AG10803 (cell line): ENCODE measurements around the gene SYNJ2.
A peak's percentile ranks its signal among the peaks of the same experiment; 100 is the strongest.

Experiments used
- DNase-seq: peaks from one replicate; pipeline ENCODE4 v3.0.0; 2010; ENCODE audit warnings: low read depth
- H3K4me3 ChIP-seq: 2 replicates; pipeline ENCODE4 v1.5.1; 2011; ENCODE audit warnings: mild to moderate bottlenecking, low read length, control low read depth
- TF ChIP-seq, protein P1 (sequence below): conservative IDR thresholded peaks from 2 replicates; pipeline ENCODE4 v1.5.1; 2011; ENCODE audit warnings: mild to moderate bottlenecking, low read length, control low read depth, inconsistent platforms

The SYNJ2 gene

DNA sequence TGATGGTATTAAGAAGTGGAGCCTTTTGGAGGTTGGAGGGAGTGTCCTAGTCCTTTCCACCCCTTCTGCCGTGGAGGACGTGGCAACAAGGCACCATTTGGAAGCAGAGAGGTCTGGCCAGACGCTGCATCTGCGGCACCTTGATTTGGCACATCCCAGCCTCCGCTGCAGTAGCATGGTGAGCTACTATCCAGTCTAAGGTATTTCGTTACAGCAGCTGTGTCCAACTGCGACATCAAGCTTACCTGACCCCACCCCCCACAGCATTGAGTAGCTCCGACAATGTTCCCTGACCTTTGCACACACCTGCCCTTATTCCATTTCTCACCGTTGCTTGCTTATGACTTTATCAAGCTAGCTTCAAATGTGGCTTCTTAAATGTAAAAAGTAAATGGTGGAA, 29.8 kb upstream of the SYNJ2 start:
- DNase-seq = no peak
- H3K4me3 ChIP-seq = no peak overlapping the region
- TF ChIP-seq, protein P1, sequence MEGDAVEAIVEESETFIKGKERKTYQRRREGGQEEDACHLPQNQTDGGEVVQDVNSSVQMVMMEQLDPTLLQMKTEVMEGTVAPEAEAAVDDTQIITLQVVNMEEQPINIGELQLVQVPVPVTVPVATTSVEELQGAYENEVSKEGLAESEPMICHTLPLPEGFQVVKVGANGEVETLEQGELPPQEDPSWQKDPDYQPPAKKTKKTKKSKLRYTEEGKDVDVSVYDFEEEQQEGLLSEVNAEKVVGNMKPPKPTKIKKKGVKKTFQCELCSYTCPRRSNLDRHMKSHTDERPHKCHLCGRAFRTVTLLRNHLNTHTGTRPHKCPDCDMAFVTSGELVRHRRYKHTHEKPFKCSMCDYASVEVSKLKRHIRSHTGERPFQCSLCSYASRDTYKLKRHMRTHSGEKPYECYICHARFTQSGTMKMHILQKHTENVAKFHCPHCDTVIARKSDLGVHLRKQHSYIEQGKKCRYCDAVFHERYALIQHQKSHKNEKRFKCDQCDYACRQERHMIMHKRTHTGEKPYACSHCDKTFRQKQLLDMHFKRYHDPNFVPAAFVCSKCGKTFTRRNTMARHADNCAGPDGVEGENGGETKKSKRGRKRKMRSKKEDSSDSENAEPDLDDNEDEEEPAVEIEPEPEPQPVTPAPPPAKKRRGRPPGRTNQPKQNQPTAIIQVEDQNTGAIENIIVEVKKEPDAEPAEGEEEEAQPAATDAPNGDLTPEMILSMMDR = no peak

DNA sequence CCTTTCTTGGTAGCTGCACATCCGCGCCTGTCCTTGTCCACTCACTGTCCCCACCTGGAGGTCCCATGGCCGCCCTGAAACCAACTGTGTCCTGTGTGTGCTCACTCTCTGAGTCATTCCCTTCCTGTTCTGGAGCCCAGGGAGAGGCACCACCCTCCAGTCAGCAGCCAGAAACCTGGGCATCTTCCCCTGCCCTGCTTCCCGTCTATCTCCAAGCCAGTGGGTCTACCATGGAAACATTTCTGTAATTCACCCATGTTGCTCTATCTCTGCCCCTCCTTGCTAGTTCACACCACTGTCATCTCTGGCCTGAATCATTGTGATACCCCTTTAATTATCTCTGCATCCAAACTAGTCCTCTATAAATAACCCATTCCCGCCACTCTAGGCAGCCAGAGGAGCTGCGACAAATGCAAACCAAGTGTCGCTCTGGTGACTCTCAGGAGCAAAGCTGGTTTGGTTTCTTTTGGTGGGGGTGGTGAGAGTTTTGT, 28.8 kb upstream of the SYNJ2 start:
- TF ChIP-seq, protein P1 = no peak
- DNase-seq = no peak

DNA sequence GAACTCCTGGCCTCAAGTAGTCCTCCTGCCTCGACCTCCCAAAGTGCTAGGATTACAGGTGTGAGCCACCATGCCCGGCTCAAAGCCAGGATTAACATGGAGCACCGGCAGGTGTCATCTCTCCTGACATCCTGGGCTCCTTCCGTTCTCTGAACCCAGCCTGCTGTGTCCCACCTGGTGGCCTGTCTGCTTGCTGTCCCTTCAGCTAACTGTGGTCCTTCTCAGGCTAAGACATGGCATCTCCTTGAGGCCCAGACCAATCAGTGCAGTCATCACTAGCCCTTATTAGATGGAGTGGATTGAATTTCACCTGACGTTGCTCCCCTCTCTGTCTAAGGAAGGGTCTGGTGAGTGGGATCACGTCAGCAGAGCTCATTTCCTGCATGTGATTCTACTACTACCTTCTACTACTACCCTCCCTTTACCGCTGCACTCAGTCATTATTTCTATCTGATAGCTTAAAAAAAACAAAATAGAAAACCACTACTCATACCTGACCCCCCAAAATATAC, 28.0 kb upstream of the SYNJ2 start:
- TF ChIP-seq, protein P1 = no peak
- H3K4me3 ChIP-seq = no peak overlapping the region
- no peak for DNase-seq

More for the DNA sequence above, 28.8 kb upstream of the SYNJ2 start:
- H3K4me3 ChIP-seq = no peak overlapping the region

DNA sequence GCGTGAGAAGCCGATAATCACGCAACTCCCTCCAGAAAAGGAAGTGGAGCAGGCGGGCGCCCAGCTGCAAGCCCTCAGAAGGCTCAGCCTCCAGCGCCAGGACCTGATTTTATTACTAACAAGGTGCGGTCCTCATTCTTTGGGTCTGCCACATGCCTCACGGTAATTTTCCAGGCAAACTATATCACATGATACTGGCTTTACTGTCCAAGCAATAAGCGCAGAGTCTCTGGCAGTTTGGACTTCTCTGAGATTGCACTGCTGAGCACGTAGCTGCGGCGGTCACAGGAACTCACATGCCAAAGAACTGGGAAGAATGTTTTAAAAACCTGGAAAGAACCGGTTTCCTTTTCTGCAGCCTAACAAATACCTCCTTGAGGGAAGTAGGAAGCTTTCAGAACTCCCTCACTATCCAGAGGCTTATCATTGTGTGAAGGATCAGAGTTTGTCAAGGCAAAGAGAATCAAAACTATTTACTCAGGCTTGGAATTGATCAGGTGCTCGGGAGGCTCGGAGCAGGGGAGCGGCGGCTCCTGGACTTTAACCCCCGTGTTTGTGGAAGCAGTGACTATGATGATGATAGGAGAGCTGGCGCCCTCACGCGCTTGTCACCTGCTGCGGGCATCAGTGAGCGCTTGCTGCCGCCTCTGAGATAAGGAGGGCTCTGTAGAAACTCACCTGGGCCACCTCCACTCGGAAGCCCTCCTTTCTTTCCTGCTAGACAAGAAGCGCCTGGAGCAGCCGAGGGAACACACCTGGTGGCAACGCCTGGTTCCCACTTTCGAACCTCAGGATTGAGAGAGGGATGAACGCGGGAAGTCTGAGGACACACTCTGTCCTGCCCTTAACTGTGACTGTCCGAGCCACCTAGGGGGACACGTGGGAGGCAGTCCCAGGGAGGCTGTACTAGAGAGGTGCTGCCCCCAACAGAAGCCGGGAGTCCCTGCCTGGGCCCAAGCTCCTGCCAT, 27.2 kb upstream of the SYNJ2 start:
- peak overlapping the region; percentile 17; the same call in 1 of the 2 replicates for H3K4me3 ChIP-seq
- DNase-seq = peak; percentile 32
- TF ChIP-seq, protein P1 = no peak

DNA sequence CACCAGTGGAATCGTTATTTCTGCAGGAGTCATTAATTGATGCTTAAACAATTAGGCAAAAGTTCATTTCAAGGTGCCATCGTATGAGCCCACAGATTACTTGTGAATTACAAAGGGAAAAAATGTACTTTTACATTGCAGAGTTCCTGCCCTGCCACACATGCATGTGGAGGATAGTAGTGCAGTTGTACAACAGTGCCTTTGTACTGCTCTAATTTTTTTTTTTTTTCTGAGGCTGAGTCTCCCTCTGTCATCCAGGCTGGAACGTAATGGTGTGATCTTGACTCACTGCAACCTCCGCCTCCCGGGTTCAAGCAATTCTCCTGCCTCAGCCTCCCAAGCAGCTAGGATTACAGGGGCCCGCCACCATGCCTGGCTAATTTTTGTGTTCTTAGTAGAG, 26.0 kb upstream of the SYNJ2 start:
- TF ChIP-seq, protein P1 = no peak
- no peak overlapping the region for H3K4me3 ChIP-seq

DNA sequence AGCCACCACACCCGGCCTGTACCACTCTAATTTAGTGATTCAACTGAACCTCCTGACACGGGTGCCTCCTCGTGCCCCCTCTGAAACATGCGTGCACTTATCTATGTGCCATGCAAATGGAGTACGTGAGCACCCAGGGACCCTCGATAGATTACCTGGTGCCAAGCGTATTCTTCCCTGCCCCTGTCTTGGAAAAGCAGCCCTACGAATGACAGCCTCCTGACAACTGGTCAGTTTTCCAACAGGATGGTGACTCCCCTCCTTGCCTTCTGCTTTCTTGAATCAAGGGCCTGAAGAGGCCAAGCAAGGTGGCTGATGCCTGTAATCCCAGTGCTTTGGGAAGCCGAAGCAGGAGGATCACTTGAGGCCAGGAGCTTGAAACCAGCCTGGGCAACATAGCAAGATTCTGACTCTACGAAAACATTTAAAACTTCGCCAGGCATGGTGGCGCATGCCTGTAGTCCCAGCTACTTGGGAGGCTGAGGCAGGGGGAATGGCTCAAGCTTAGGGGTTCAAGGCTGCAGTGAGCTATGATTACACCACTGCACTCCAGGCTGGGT, 25.4 kb upstream of the SYNJ2 start:
- DNase-seq = no peak
- TF ChIP-seq, protein P1 = no peak
- no peak overlapping the region for H3K4me3 ChIP-seq

More for the DNA sequence above, 26.0 kb upstream of the SYNJ2 start:
- no peak for DNase-seq
